Inferior parietal cortex (tissue), 1 donor: Measurements from ENCODE around the gene ARHGAP45.
A peak's percentile ranks its signal among the peaks of the same experiment; 100 is the strongest.

Experiments used
- DNase-seq: peaks from one replicate; pipeline ENCODE4 v3.0.0-alpha.2; 2016; ENCODE audit errors: extremely low spot score

The ARHGAP45 gene

DNA sequence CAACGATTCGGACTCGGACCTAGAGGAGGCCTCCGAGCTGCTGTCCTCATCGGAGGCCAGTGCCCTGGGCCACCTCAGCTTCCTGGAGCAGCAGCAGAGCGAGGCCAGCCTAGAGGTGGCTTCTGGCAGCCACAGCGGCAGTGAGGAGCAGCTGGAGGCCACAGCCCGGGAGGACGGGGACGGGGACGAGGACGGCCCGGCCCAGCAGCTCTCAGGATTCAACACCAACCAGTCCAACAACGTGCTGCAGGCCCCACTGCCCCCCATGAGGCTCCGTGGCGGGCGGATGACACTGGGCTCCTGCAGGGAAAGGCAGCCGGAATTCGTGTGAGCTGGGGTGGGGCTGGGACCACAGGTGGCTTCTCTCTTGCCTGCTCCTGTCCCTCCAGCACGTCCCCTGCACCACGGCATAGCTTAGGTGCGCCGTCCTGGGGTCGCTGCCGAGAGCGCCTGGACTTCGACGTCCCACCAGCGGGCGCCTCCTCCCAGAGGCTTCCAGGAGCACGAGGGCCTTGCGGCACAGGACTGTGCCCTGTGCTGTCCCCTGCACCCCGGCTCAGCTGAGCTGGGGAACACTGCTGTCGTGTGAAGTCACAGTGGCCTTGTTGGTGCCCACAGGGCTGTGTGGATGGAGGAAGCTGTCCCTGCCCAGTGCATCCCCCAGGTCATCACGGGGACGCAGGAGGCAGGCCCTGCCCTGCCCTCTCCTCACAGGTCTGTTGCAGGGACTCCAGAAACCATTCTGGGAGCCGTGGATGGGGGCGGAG lies 18.9 kb downstream of the ARHGAP45 start:
- no peak for DNase-seq

DNA sequence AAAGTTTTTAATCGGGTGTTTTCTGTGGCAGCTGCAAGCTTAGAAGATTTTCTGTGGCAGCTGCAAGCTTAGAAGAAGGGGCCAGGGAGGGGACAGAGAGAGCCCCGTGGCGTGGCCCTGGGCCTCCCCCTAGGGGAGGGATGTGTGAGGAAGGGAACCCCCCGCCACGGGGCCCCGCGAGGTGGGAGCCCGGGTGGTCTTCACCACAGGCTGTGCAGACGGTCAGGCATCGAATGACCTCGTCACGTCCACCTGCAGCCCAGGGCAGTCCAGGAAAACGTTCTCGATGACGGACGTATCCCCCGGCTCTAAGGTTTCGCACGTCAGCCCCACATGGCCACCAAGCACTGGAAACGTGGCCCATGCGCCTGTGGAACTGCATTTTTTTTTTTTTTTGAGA lies 19.6 kb downstream of the ARHGAP45 start:
- no peak for DNase-seq

DNA sequence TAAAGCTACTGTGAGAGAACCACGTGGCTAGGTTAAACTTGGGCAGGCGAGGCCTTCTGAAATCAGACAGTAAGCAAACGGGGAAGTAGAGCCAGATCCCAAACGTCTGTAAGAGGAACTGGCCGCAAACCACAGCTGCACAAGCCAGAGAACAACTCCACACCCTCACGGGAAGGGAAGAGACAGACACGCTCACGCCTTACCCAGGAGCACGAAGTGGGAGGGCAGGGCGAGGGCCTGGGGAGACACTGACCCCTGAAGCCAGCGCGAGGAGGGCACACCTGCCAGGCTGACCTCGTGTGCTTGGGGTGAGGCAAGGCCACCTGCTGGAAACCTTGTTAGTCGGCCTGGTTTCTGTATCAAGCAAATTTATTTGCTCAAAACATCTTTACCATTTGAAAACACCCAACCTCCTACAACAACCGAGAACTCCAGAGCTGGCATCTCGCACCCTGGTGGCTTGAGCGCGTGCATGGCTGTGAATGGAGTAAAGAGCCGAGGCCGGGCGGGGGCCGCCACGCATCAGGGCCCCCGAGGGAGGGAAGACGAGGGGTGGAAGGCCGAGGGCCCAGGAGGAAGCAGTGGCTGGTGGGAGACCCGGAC lies 20.9 kb downstream of the ARHGAP45 start:
- DNase-seq, result no peak

DNA sequence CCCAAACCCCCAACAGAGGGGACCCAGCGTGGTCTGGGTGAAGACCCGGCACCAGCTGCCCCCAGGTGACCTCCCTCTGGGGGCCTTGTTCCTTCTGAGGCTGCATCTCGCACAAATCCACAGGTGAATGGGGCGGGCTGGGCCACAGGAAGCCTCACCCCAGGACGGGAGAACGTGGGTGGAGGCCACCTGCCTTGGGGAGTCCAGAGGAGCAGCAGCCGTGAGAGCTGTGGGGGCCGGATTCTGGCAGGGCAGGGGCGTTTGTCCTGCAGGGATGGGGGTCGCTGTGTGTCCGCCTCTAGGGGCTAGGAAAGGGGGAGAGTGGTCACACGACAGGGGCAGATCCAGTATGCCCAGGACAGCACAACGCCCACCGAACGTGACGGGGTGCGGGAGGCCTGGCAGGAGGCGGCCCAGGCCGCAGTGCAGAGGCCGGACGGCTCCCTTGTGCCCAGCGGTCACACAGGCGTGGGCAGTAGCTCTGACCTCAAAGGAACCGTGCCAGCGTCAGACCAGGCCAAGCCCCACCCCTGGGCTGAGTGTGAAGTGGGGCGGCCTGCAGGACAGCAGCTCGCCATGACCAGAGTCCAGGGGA lies 21.5 kb downstream of the ARHGAP45 start:
- DNase-seq, result no peak

DNA sequence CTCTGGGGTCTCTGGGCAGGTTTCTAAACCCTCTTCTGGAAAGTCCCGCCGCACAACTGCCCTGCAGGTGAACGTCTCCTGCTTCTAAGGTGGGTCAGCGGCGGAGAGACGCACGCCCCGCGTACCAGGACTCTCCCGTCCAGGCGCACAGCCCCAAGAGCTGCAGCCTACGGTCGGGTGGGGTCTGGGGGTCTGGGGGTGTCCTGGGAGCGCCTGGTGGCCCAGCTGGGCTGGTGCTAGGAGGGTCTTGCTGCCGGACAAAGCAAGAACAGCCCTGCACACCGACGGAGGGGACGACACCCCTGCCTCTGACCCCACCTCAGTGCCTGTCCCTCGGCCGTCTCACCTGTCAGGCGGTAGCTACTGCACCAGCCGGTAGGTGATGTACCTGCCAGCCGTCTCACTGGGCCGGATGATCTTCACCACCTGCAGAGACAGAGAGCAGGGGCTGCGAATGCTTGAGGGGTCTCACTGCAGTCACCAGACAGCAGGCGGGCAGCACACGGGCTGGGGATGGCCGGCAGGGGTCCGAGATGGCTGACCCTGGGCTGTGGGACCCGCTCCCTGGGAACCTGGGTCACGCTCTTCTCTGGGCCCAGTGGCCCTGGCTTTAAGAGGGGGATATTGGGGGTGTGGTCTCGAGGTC lies 22.3 kb downstream of the ARHGAP45 start:
- no peak for DNase-seq

DNA sequence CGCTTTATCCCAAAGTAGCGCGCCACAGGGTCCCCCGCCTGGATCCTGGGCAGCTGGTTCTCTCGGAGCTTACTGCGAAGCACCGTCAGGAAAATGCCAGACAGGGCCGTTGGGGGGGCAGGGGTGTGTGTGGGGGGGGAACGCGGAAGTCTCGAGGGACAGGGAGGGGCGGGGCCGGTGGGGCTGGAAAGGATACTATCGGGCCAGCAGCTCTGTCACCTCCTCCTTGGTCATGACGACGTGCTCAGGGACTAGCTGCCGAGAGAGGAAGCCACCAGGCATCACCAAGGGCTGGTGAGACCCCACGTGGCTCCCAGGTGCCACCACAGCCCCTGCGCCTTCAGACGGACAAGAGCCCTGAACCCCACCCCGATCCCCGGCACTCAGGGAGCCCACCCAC lies 22.9 kb downstream of the ARHGAP45 start:
- no peak for DNase-seq

DNA sequence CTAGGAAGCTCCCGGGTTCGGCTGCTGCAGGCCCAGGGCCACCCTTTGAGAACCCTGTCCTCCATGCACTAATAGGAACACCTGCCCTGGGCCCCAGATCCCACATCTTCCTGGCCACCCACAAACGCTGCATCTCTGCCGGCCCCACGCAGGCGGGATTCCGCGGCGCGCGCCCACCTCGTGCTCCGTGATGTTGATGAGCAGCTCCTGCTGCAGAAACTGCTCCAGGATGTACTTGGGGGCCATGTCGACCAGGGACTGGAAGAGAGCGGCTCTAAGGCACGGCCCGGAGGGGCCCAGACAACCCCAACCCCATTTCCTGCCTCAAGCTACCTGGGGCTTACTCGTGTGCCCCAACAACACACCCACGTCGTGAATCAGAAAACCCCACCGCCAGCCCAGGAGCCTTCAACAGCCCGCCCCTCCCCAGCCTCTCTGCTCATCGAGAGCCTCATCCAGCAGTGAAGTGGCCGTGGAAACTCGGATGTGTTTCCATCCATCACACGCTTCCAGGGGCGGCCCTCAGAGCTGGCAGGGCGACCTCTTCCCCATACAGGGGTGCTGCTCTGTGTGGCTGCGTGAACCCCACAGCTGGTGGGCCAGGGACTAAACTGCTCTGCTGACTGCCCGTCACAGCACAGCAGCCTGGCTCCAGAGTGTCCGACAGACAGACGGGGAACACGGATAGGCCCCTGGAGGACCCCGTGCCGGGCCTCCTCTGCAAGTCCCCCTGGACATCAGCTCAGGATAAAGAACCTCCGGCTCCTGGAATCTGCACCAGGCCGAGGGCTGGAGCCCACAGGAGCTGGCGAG lies 24.0 kb downstream of the ARHGAP45 start:
- no peak for DNase-seq

DNA sequence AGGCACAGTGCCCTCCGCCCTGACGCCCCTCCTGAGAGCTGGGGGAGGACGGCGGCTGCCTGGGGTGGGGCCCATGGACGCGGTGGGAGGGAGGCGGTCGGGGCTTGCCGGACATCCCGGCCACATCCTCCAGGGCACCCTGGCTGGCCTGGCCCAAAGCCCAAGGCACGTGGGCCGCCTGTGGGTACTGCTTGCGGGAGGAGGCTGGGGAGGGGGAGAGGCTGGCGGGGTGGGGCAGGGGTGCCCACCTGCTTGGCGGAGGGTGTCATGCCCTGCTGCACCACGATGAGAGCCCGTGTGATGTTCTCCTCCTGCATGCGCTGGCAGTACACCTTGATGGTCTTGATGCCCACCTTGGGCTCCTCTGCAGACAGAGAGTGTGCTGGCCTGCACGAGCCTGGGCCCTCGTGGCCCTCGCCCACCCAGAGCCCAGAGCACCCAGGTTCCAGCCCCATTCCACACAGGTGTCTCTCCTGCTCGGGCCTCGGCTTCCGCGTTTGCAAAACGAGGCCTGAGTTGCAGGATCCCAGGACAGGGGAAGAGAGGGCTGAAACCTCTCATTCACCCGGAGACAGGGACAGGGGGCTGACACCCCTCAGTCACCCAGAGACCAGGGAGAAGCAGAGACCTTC lies 24.7 kb downstream of the ARHGAP45 start:
- no peak for DNase-seq

DNA sequence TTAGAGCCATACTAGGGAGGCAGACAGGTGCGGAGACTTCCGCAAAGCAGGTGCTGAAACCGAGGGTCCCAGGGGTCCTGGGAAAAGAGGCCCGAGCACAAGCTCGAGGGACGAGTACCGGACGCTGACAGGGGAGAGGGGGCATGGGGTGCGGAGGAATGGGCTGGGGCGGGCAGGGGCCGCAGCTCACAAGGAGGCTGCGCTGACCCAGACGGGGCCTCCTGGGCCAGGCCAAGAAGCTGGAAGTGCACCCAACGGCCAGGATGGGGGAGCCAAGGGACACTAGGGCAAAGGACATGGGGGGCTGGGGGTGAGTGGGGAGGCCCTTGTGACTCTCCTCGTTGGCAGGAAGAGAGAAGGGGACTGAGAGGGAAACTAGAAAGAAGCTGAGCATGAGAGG lies 26.4 kb downstream of the ARHGAP45 start:
- no peak for DNase-seq

DNA sequence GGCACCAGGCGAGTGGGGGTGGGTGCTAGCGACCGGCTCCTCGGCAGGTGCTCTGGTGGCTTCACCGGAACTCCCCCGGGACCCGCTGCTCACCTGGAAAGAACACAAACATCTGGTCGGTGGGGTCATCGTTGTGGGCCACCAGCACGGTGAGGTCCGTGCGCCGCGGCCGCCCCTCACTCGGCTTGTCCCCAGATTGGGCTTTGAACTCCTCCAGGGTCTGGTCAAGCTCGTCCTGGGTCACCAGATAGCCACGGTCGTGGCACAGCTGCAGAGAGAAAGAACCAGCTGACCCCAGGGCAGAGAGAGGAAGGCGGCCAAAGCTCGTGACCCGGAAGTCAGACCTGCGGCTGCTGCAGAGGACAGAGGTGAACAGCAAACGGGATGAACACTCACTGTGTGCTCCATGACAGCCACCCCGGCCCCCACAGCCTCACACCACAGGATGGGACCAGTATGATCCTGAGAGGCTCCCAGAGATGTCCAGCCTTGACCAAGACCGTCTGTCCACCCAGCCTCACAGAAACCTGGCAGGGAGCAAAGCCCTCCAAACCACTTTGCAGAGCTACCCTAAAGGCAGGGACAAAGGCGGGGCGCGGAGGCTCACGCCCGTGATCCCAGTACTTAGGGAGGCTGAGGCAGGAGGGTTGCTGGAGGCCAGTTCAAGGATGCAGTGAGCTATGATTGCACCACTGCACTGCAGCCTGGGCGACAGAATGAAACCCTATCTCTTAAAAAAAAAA lies 27.0 kb downstream of the ARHGAP45 start:
- DNase-seq, result no peak

DNA sequence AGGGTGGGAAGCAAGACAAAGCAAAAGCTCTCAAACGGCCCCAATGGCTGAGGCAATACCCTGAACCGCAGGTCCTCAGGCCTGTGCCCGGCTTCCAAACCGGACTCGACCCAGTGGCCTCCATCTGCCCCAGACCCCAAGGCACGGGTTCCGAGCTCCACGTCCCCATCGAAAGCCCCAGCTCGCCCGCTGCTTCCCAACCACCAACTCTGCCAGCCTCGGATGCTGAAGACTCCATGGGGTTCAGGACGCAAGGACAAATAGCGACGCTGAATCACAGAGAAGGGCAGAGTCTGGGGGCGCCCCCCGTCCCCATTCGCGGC lies 27.6 kb downstream of the ARHGAP45 start:
- no peak for DNase-seq

DNA sequence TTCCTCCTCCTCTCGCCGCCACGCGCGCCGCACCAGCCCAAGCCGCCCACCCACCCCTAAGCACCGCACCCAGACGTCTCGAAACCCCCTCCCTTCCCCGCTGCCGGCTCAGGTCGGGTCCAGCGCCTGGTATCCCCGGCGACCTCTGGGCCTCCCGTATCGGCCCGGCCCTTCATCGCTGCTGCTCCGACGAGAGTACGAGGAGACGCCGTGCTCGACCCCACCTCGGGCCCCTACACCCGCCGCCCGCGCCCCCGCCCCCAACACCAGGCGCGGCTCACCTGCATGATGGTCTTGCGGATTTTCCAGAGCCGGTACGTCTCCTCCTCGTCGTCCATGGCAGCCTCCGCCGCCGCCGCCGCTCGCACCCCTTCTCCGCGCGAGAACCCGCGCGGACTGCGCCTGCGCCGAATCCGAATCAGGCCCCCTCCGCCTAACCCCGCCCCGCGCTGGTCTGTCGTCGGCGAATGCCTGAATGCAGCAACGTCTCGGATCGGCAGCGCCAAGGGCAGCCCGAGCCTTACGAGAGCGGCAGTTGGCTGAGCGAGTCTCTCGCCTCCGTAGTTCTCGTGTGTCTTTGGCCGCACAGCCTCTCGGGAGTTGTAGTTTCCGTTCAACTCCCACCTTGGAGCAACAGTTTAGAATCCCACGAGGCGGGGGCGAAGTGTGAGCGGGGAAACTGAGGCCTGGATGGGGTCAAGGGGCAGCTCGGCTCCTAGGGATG lies 28.2 kb downstream of the ARHGAP45 start, which contains the start of gene POLR2E:
Gene POLR2E, minus strand, starts transcription at position 398 of the 724 bp plus-strand sequence. Its CDS starts 60 bp downstream, at position 338.
- DNase-seq, result peak; percentile 98

DNA sequence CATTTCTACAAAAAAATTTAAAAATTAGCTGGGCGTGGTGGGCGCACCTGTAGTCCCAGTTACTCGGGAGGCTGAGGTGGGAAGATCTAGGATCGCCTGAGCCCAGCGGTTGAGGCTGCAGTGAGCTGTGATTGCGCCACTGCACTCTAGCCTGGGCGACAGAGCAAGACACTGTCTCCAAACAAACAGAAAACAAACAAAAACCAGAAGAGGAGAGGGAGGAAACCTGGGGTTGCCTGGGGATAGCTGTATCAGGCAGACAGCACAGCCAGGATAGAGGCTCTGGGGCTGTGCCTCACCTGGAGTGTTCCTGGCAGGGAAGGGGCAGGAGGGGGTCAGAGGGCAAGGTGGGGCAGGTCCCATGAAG lies 30.8 kb downstream of the ARHGAP45 start:
- no peak for DNase-seq

DNA sequence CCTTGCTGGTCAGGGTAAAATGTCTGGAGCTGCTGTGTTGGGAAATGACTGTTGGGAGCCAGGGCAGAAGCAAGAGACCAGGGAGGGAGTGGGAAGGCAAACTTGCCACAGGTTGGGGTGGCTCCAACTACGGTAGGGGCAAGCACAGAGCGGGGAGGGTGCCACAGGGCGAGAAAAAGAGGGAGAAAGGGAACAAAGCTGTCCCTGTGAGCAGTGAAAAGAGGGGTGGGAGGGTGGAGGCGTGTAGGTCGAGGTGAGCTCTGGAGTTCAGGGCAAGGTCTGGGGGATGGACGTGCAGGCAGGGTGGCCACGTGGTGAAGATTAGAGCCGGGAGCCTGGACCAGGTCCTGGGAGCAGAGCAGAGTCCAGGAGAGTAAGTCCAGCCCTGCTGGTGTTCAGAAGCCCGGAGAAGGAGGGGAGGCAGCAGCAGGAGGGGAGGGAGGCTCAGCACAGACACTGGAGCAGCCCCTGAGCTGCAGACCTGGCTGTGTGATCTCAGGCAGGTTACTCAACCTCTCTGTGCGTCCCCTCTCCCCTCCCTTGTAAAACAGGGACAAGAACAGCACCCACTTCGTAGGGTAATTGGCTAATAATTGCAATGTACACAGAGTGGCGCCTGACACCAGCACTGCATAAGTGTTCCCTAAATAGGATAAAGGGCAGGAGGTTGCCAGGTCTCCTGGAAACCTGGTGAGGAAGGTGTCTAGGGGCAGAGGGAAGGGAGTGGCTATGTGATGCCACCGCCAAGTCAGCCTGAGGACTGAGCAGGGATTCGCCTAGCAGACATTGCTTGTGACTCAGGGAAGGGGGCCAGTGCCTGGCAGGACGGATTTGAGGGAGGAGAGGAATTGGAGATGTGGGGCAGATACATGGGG lies 31.4 kb downstream of the ARHGAP45 start:
- DNase-seq, result no peak

DNA sequence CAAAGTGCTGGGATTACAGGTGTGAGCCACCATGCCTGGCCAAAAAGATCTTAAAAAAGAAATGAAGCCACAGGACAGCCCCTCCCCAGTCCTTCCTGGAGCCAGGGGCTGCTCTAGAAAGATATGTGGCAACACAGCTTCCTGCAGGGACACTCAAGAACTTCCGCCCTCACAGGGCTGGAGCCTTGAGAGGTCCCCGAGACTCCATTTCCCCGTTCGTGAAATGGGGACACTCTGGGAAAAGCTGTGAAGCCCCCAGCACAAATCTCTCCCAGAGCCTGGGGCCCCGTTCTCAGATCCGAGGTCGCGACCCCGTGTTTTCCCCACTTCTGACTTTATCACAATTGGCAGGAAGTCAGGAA lies 34.4 kb downstream of the ARHGAP45 start:
- no peak for DNase-seq

DNA sequence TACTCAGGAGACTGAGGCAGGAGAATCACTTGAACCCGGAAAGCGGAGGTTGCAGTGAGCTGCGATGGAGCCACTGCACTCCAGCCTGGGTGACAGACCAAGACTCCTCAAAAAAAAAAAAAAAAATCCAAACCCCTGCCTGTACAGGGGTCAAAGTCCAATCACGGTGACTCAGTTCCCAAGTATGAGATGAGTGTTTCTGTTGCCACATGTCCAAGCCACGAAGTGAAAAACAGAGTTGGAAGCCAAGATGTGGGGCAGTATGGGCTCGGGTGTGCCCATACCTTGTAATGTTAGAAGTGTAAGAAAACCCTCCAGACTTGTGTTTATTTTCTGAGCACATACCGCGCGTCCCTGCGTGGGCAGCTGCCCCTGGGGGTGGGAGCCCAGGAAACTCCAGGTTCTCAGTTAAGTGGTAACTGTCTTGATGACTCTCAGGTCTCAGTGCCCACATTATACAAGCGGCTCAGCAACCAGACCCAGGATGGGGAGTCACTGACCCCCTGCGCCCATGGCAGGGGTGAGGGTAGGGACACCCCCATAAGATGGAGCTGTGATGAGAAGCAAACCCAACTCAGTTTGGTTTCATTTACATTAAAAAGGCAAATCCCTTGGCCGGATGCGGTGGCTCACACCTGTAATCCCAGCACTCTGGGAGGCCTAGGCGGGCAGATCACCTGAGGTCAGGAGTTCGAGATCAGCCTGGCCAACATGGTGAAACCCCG lies 35.6 kb downstream of the ARHGAP45 start:
- DNase-seq, result no peak

DNA sequence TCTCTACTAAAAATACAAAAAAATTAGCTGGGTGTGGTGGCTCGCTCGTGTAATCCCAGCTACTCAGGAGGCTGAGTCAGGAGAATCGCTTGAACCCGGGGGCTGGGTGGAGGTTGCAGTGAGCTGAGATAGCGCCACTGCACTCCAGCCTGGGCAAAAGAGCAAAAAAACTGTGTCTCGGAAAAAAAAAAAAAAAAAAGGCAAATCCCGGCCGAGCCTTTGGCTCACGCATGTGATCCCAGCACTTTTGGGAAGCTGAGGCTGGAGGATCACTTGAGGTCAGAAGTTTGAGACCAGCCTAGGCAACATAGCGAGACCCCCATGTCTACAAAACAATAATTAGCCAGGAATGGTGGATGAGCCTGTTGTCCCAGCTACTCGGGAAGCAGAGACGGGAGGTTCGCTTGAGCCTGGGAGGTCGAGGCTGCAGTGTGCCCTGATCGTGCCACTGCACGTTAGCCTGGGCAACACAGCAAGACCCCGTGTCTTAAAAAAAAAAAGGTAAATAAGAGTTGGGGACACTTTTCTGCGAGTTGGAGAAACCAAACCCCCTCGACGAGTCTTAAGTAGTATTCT lies 36.3 kb downstream of the ARHGAP45 start:
- no peak for DNase-seq

DNA sequence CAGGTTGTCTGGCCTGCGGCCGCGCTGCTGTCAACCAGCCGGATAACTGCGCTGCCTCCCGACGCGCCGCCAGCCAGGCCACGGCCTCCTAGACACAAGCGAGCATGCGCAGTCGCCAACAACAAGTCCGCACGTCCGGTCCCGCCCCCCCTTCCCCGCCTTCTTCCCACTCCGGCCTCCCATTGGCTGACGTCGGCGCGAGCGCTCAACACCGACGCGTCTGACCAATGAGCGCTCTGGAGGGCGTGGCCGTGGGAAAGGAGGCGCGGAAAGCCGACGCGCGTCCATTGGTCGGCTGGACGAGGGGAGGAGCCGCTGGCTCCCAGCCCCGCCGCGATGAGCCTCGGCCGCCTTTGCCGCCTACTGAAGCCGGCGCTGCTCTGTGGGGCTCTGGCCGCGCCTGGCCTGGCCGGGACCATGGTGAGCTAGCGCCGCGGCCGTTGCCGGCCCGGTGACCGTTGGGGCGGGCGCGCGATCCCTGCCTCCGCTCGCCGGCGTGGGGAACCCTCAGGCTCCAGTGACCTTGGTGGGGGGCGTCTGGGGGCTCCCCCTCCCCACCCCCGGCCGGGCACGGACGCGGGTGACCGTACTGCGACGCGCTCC lies 36.8 kb downstream of the ARHGAP45 start, which contains the start of gene GPX4:
Gene GPX4, plus strand, starts transcription at position 287 of the 603 bp plus-strand sequence. Its CDS starts 50 bp downstream, at position 337.
- DNase-seq, result peak; percentile 99
